ENCODE results near the gene CD164L2. TPM values are rescaled to one million over a fixed set of nuclear protein-coding genes. Genes with fewer than 3 reads are reported as not detected.
A peak's percentile ranks its signal among the peaks of the same experiment; 100 is the strongest.

CD164L2 gene
- total and polyA plus RNA-seq, 12 donors, result 0.11 to 2.6 (median 0.17) TPM; not detected in 6

DNA sequence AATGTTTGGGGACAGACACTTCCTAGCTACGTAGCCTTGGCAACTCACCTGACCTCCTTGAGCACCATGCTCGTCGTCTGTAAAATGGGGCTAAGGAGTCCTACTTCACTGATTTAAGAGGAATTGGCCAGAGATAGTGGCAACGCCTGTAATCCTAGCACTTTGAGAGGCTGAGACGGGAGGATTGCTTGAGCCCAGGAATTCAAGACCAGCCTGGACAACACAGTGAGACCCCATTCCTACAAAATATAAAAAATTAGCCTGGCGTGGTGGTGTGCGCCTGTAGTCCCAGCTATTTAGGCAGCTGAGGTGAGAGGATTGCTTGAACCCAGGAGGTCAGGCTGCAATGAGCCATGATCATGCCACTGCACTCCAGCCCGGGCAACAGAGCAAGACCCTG lies 36.8 kb downstream of the CD164L2 start:
- no peaks in the 10 kb centered on the region for H3K9me3 ChIP-seq (replicated peaks in 1 of 3)
- peaks cover 4% of the 10 kb centered on the region for H3K27me3 ChIP-seq
- H3K4me1 ChIP-seq (replicated peaks in 1 of 2), result peaks cover 0 to 20% of the 10 kb centered on the region in 2 donors
- TF ChIP-seq, protein P1, sequence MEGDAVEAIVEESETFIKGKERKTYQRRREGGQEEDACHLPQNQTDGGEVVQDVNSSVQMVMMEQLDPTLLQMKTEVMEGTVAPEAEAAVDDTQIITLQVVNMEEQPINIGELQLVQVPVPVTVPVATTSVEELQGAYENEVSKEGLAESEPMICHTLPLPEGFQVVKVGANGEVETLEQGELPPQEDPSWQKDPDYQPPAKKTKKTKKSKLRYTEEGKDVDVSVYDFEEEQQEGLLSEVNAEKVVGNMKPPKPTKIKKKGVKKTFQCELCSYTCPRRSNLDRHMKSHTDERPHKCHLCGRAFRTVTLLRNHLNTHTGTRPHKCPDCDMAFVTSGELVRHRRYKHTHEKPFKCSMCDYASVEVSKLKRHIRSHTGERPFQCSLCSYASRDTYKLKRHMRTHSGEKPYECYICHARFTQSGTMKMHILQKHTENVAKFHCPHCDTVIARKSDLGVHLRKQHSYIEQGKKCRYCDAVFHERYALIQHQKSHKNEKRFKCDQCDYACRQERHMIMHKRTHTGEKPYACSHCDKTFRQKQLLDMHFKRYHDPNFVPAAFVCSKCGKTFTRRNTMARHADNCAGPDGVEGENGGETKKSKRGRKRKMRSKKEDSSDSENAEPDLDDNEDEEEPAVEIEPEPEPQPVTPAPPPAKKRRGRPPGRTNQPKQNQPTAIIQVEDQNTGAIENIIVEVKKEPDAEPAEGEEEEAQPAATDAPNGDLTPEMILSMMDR (IDR thresholded peaks at IDR 0.05), result no peak
- no peak for TF ChIP-seq POLR2A (IDR thresholded peaks at IDR 0.05)
- DNase-seq, result no peak
- H3K4me3 ChIP-seq, result no peak overlapping the region
- 78 to 87% (median 83%) methylated on average over 8 of the region's 8 CpGs for WGBS, 4 donors
- intact Hi-C loops (cut with DNase I), result no loop called here
- no peak overlapping the region for H3K27ac ChIP-seq
- H3K36me3 ChIP-seq (replicated peaks in 1 of 2), result no peaks in the 10 kb centered on the region

DNA sequence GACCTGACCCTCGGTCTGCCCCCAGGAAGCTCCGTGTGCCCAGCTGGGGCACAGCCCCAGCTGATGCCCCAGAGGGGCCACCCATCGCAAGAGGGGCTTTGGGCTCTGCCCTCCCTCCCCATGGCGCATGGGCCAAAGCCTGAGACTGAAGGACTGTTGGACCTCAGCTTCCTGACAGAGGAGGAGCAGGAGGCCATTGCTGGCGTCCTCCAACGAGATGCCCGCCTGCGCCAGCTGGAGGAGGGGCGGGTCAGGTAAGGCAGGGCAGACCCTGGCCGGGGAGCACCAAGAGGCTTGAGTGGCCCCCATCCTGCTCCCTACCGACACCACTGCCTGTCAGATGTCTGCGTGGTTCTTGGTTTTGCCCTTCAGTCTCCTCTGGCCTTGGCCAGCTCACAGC lies 37.9 kb downstream of the CD164L2 start:
- no peak overlapping the region for H3K4me3 ChIP-seq
- no peaks in the 10 kb centered on the region for H3K9me3 ChIP-seq (replicated peaks in 1 of 3)
- peaks cover 0 to 20% of the 10 kb centered on the region in 2 donors for H3K4me1 ChIP-seq (replicated peaks in 1 of 2)
- no peaks in the 10 kb centered on the region for H3K27me3 ChIP-seq
- no peak for DNase-seq
- no peak overlapping the region for H3K27ac ChIP-seq
- intact Hi-C loops (cut with DNase I), result no loop called here
- TF ChIP-seq, protein P1 (IDR thresholded peaks at IDR 0.05), result no peak
- TF ChIP-seq POLR2A (IDR thresholded peaks at IDR 0.05), result no peak
- H3K36me3 ChIP-seq (replicated peaks in 1 of 2), result no peaks in the 10 kb centered on the region
- WGBS, 4 donors, result 40 to 79% (median 69%) methylated on average over 1 to 12 of the region's 12 CpGs

DNA sequence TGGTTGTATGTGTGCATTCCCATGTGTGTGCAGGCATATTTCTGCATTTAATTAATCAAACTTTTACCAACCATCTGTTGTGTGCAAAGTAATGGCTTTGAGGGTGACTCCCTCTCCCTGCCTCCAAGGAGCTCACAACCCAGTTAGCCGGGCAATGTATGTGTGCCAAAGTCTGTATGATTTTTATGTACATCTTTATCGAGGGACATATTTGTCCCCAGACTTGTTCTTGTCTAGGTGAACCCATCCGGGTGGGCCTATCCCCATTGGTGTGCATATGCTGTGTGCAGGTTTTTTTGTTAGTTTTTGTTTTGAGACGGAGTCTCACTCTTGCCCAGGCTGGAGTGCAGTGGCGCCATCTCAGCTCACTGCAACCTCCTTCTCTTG lies 39.5 kb downstream of the CD164L2 start:
- WGBS, 4 donors, result 66 to 80% (median 75%) methylated on average over 5 of the region's 5 CpGs
- no peak overlapping the region for H3K4me3 ChIP-seq
- intact Hi-C loops (cut with DNase I), result no loop called here
- no peak overlapping the region for H3K27ac ChIP-seq
- H3K27me3 ChIP-seq, result no peaks in the 10 kb centered on the region
- DNase-seq, result no peak
- H3K4me1 ChIP-seq (replicated peaks in 1 of 2), result peaks cover 0 to 8% of the 10 kb centered on the region in 2 donors
- H3K36me3 ChIP-seq (replicated peaks in 1 of 2), result no peaks in the 10 kb centered on the region
- TF ChIP-seq, protein P1 (IDR thresholded peaks at IDR 0.05), result no peak
- TF ChIP-seq POLR2A (IDR thresholded peaks at IDR 0.05), result no peak
- no peaks in the 10 kb centered on the region for H3K9me3 ChIP-seq (replicated peaks in 1 of 3)

DNA sequence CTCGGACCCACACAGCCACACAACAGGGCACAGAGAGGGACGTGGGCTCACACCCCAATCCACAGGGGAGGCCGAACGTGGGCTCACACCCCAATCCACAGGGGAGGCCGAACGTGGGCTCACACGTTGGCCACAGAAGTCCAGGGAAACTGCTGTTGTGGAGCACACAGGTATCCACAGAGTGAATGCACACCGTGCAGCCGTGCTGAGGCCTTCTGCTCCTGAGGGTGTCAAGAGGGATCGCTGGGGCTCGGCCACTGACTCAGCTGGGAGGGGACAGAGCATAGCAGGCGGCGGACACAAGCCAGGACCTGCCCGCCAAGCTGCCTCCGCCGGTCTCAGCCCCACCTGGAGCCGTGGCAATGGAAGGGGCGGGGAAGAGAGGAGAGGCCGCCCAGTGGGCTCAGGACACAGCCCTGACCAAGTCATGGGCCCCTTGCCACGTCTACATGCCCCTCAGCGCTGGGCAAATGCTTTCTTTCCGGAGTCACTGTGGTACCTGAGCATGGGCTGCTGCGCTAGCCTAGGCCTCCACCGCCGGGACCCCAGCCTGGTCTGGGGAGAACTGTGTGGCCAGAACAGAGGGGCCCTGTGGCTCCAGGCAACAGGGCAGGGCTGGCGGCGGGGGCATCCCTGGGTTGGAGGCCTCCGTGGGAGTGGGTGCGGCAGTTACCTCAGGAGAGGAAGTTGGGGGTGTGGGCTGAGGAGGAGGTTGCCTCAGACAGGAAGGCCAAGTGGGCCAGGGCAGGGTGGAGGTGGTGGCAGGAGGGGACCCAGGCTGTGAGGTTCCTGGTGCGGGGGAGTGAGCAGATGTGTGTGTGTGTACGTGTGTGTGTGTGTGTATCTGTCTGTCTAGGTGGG lies 40.1 kb downstream of the CD164L2 start:
- intact Hi-C loops (cut with DNase I), result no loop called here
- Histone ChIP-seq H3K27me3 (no peaks in the 10 kb centered on the region), H3K27ac (peak overlapping the region in 1 of 5 donors; percentile 29), H3K36me3 (replicated peaks in 1 of 2) (no peaks in the 10 kb centered on the region), H3K4me3 (no peak overlapping the region), H3K9me3 (replicated peaks in 1 of 3) (no peaks in the 10 kb centered on the region), H3K4me1 (replicated peaks in 1 of 2) (peaks cover 0 to 8% of the 10 kb centered on the region in 2 donors)
- DNase-seq, result no peak
- TF ChIP-seq POLR2A (IDR thresholded peaks at IDR 0.05), result no peak
- TF ChIP-seq, protein P1 (IDR thresholded peaks at IDR 0.05), result no peak
- WGBS, 4 donors, result 60 to 70% (median 68%) methylated on average over 12 to 31 of the region's 31 CpGs

All from adrenal gland (tissue), 12 donors.